ENCODE results near the gene MT1A.
A peak's percentile ranks its signal among the peaks of the same experiment; 100 is the strongest.
"Not testable (repeated sequence)": the region's sequence is repeated elsewhere in the genome, so short reads cannot be mapped to it uniquely, and the experiment has no call there.

Gene MT1A

GRCh38 chr16:56658327-56658875 lies 19.9 kb downstream of the MT1A start:
- no peak for DNase-seq (ENCODE audit: low spot score)

- DNase-seq (ENCODE audit: low spot score): no peak
Observed at GRCh38 chr16:56662357-56663354, 24.2 kb downstream of the MT1A start.

GRCh38 chr16:56664506-56664905 lies 26.0 kb downstream of the MT1A start:
- no peak for DNase-seq (ENCODE audit: low spot score)

GRCh38 chr16:56665286-56666261 lies 27.1 kb downstream of the MT1A start:
- not testable (repeated sequence) for DNase-seq (ENCODE audit: low spot score)

GRCh38 chr16:56667581-56668571 lies 29.4 kb downstream of the MT1A start, which contains the start of gene MT1G:
Gene MT1G (minus strand): TSS chr16:56668065. CDS start chr16:56667993, 72 bp downstream.
- DNase-seq (ENCODE audit: low spot score): no peak

GRCh38 chr16:56669005-56669839 lies 30.8 kb downstream of the MT1A start, which contains the start of gene MT1H:
Gene MT1H (plus strand): TSS chr16:56669814. CDS start chr16:56669885, 71 bp downstream.
- no peak for DNase-seq (ENCODE audit: low spot score)

- no peak for DNase-seq (ENCODE audit: low spot score)
Observed at GRCh38 chr16:56669840-56670619, 31.6 kb downstream of the MT1A start.

GRCh38 chr16:56670620-56670934 lies 32.1 kb downstream of the MT1A start:
- DNase-seq (ENCODE audit: low spot score): no peak

GRCh38 chr16:56671691-56672090 lies 33.2 kb downstream of the MT1A start:
- DNase-seq (ENCODE audit: low spot score): not testable (repeated sequence)

GRCh38 chr16:56672171-56672570 lies 33.7 kb downstream of the MT1A start:
- not testable (repeated sequence) for DNase-seq (ENCODE audit: low spot score)

- no peak for DNase-seq (ENCODE audit: low spot score)
Observed at GRCh38 chr16:56672761-56673536, 34.5 kb downstream of the MT1A start.

GRCh38 chr16:56673921-56674320 lies 35.5 kb downstream of the MT1A start:
- no peak for DNase-seq (ENCODE audit: low spot score)

GRCh38 chr16:56674570-56674969 lies 36.1 kb downstream of the MT1A start:
- not testable (repeated sequence) for DNase-seq (ENCODE audit: low spot score)

- peak; percentile 30 for DNase-seq (ENCODE audit: low spot score)
Observed at GRCh38 chr16:56675685-56676210, 37.3 kb downstream of the MT1A start.

- DNase-seq (ENCODE audit: low spot score): no peak
Observed at GRCh38 chr16:56677474-56677873, 39.0 kb downstream of the MT1A start.

- no peak for DNase-seq (ENCODE audit: low spot score)
Observed at GRCh38 chr16:56679078-56679730, 40.7 kb downstream of the MT1A start.

- peak; percentile 25 for DNase-seq (ENCODE audit: low spot score)
Observed at GRCh38 chr16:56679818-56680217, 41.4 kb downstream of the MT1A start.
